HEK293 (cell line): ENCODE data around the gene RAB7A.

Experiments
- CTCF ChIA-PET: fragments of 350-600 bp; formaldehyde crosslinking; extraction: SDS; loops from one replicate; lab custom pipeline; 2021; ENCODE audit warnings: antibody characterized with exemption; lab: Yijun Ruan, JAX
- POLR2A ChIA-PET: fragments of 300-600 bp; formaldehyde crosslinking; extraction: SDS; loops from one replicate; lab custom pipeline; 2020; ENCODE audit warnings: antibody characterized with exemption, inconsistent platforms; lab: Yijun Ruan, JAX
- H3K27ac ChIP-seq: fragments of 200-500 bp; sonication (Bioruptor generic); 2 replicates; pipeline ENCODE4 v1.5.1; 2014; ENCODE audit warnings: low read depth, low read length, control low read depth, inconsistent platforms; ENCODE audit errors: extremely low read depth
- H3K36me3 ChIP-seq, 2 experiments: fragments of 200-500 bp in 1 of 2; sonication (Bioruptor generic) in 1 of 2; 1 replicate in 1 of 2; 2 replicates in 1 of 2; pipeline ENCODE4 v1.5.1; 2014 to 2017; ENCODE audit warnings: inconsistent platforms in 2 of 2, low read length in 2 of 2; ENCODE audit not compliant: control insufficient read depth in 2 of 2, insufficient read depth in 1 of 2
- H3K4me1 ChIP-seq: fragments of 200-500 bp; sonication (Bioruptor generic); 2 replicates; pipeline ENCODE4 v1.5.1; 2014; ENCODE audit warnings: mild to moderate bottlenecking, low read length, inconsistent platforms; ENCODE audit not compliant: control insufficient read depth, insufficient read depth
- H3K4me3 ChIP-seq: 2 replicates; pipeline ENCODE4 v1.5.1; 2011; ENCODE audit warnings: low read depth, mild to moderate bottlenecking, control low read depth, low read length, moderate library complexity
- H3K9me3 ChIP-seq: fragments of 200-500 bp; sonication (Bioruptor generic); 2 replicates; pipeline ENCODE4 v1.5.1; 2014; ENCODE audit warnings: low read depth, low read length, inconsistent platforms; ENCODE audit not compliant: control insufficient read depth, insufficient read depth
- CTCF ChIP-seq: fragments of 450-650 bp; formaldehyde crosslinking; IDR thresholded peaks from 2 replicates; pipeline ENCODE4 v1.5.1; 2016; ENCODE audit warnings: missing biosample characterization, missing genetic modification characterization
- EGR2 ChIP-seq: fragments of 450-650 bp; formaldehyde crosslinking; IDR thresholded peaks from 2 replicates; pipeline ENCODE4 v1.5.1; 2016; ENCODE audit warnings: low read depth, missing biosample characterization, missing genetic modification characterization
- GLIS1 ChIP-seq: fragments of 450-650 bp; formaldehyde crosslinking; IDR thresholded peaks from 2 replicates; pipeline ENCODE4 v1.5.1; 2016; ENCODE audit warnings: missing biosample characterization, missing genetic modification characterization
- HIC1 ChIP-seq: fragments of 450-650 bp; formaldehyde crosslinking; IDR thresholded peaks from 2 replicates; pipeline ENCODE4 v1.5.1; 2016; ENCODE audit warnings: missing biosample characterization, missing genetic modification characterization
- PATZ1 ChIP-seq: fragments of 450-650 bp; formaldehyde crosslinking; IDR thresholded peaks from 2 replicates; pipeline ENCODE4 v1.5.1; 2016; ENCODE audit warnings: missing biosample characterization, missing genetic modification characterization
- PRDM10 ChIP-seq: fragments of 450-650 bp; formaldehyde crosslinking; IDR thresholded peaks from 2 replicates; pipeline ENCODE4 v1.5.1; 2016; ENCODE audit warnings: missing biosample characterization, missing genetic modification characterization
- SP3 ChIP-seq: fragments of 450-650 bp; formaldehyde crosslinking; IDR thresholded peaks from 2 replicates; pipeline ENCODE4 v1.5.1; 2016; ENCODE audit warnings: missing biosample characterization, missing genetic modification characterization
- ZBTB17 ChIP-seq: fragments of 450-650 bp; formaldehyde crosslinking; IDR thresholded peaks from 2 replicates; pipeline ENCODE4 v1.5.1; 2016; ENCODE audit warnings: missing biosample characterization, missing genetic modification characterization
- ZFHX2 ChIP-seq: fragments of 450-650 bp; formaldehyde crosslinking; conservative IDR thresholded peaks from 2 replicates; pipeline ENCODE4 v1.5.1; 2016; ENCODE audit warnings: missing biosample characterization, missing genetic modification characterization
- ZNF239 ChIP-seq: fragments of 450-650 bp; formaldehyde crosslinking; IDR thresholded peaks from 2 replicates; pipeline ENCODE4 v1.5.1; 2016; ENCODE audit warnings: missing biosample characterization, missing genetic modification characterization
- ZNF26 ChIP-seq: fragments of 450-650 bp; formaldehyde crosslinking; IDR thresholded peaks from 2 replicates; pipeline ENCODE4 v1.5.1; 2016; ENCODE audit warnings: missing biosample characterization, missing genetic modification characterization
- ZNF335 ChIP-seq: fragments of 450-650 bp; formaldehyde crosslinking; conservative IDR thresholded peaks from 2 replicates; pipeline ENCODE4 v1.5.1; 2016; ENCODE audit warnings: missing biosample characterization, missing genetic modification characterization
- ZNF776 ChIP-seq: fragments of 450-650 bp; formaldehyde crosslinking; IDR thresholded peaks from 2 replicates; pipeline ENCODE4 v1.5.0; 2017; ENCODE audit warnings: missing biosample characterization, missing genetic modification characterization, borderline replicate concordance
- ZSCAN5A ChIP-seq: fragments of 450-650 bp; formaldehyde crosslinking; IDR thresholded peaks from 2 replicates; pipeline ENCODE4 v1.5.1; 2016; ENCODE audit warnings: missing biosample characterization, missing genetic modification characterization

The RAB7A gene

GRCh38 chr3:128845778-128846485, 119.9 kb downstream of the RAB7A start (continued):
- TF ChIP-seq CTCF (peak; percentile 69), GLIS1 (tag by site-specific recombination) (peak; percentile 75), SP3 (tag by site-specific recombination) (peak; percentile 34; the same call in 1 of the 2 replicates), ZBTB17 (tag by site-specific recombination) (0 out of 2 replicates have a peak, but pooled peaks have one; percentile 34), PATZ1 (tag by site-specific recombination) (peak; percentile 58; the same call in 1 of the 2 replicates), EGR2 (tag by site-specific recombination) (peak; percentile 72), ZSCAN5A (tag by site-specific recombination) (no peak), HIC1 (tag by site-specific recombination) (0 out of 2 replicates have a peak, but pooled peaks have one; percentile 27), ZNF335 (tag by site-specific recombination) (peak; percentile 39)

GRCh38 chr3:128846486-128846891, 120.5 kb downstream of the RAB7A start:
- ChIA-PET CTCF (interaction anchor here (0.7 to 2.2 kb wide), 9 partner anchors 21 to 338 kb away, joined by 3 to 6 read pairs (median 4); no protein-coding TSS in a partner anchor), POLR2A (no interaction called here)
- Histone ChIP-seq H3K27ac (no peak overlapping the region), H3K4me3 (no peak overlapping the region), H3K36me3 (no peaks in the 10 kb centered on the region), H3K9me3 (no peaks in the 10 kb centered on the region), H3K4me1 (peaks cover 4% of the 10 kb centered on the region)
- TF ChIP-seq GLIS1 (tag by site-specific recombination) (peak; percentile 70), ZNF239 (tag by site-specific recombination) (no peak), ZNF776 (no peak), ZNF26 (tag by site-specific recombination) (no peak), ZFHX2 (tag by site-specific recombination) (peak; percentile 29; the same call in 1 of the 2 replicates), PRDM10 (peak; percentile 56)
